ENCODE results near the gene LARGE1.

Gene LARGE1

DNA sequence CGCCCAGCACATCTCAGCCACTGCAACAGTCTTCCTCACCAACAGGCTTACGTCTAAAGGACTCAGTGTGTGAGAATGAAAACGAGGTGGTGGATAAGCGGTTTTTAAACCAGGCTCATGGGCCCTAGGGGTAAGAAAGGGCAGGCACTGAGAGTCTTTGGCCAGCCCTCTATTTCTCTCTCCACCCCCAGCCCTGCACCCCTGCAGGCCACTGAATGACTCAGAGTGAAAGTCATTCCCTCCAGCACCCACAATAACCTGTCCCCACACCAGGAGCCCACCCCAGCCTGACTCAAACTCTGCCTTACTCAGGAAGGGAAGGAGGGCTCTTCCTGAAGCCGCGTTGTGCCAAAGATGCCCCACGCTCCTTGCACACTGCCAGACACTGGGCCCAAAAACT, 72.0 kb downstream of the LARGE1 start:
- Histone ChIP-seq H3K27me3 (ENCODE audit: insufficient read depth, low read length, poor library complexity, severe bottlenecking) (no peaks in the 10 kb centered on the region), H3K79me2 (ENCODE audit: insufficient read depth, low read length) (no peaks in the 10 kb centered on the region), H4K20me1 (ENCODE audit: insufficient read depth, low read length, poor library complexity, severe bottlenecking) (no peaks in the 10 kb centered on the region), H3K9me3 (ENCODE audit: insufficient read depth, low read depth, low read length) (peaks cover 3% of the 10 kb centered on the region; the same call in 1 of the 2 replicates), H3K36me3 (ENCODE audit: insufficient read depth, low read length) (no peaks in the 10 kb centered on the region), H2AFZ (ENCODE audit: low read length) (no peak overlapping the region), H3K4me1 (ENCODE audit: insufficient read depth, low read length, poor library complexity, severe bottlenecking) (no peaks in the 10 kb centered on the region), H3K4me2 (ENCODE audit: low read depth, low read length, poor library complexity, severe bottlenecking) (no peak overlapping the region), H3K9ac (ENCODE audit: low read depth, low read length, poor library complexity, severe bottlenecking) (no peak overlapping the region), H3K4me3 (ENCODE audit: low read length, poor library complexity, severe bottlenecking) (no peak overlapping the region), H3F3A (ENCODE audit: low read depth) (no peaks in the 10 kb centered on the region), H3K9me2 (replicated peaks; ENCODE audit: low read depth, low read length) (no peaks in the 10 kb centered on the region)
- TF ChIP-seq EZH2phosphoT487 (IDR thresholded peaks at IDR 0.05; ENCODE audit: borderline replicate concordance), result no peak
- TF ChIP-seq, protein P1, sequence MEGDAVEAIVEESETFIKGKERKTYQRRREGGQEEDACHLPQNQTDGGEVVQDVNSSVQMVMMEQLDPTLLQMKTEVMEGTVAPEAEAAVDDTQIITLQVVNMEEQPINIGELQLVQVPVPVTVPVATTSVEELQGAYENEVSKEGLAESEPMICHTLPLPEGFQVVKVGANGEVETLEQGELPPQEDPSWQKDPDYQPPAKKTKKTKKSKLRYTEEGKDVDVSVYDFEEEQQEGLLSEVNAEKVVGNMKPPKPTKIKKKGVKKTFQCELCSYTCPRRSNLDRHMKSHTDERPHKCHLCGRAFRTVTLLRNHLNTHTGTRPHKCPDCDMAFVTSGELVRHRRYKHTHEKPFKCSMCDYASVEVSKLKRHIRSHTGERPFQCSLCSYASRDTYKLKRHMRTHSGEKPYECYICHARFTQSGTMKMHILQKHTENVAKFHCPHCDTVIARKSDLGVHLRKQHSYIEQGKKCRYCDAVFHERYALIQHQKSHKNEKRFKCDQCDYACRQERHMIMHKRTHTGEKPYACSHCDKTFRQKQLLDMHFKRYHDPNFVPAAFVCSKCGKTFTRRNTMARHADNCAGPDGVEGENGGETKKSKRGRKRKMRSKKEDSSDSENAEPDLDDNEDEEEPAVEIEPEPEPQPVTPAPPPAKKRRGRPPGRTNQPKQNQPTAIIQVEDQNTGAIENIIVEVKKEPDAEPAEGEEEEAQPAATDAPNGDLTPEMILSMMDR (conservative IDR thresholded peaks at IDR 0.05; ENCODE audit: low read length), result no peak

GRCh38 chr22:33844273-33844672, 76.0 kb downstream of the LARGE1 start:
- H3F3A ChIP-seq (ENCODE audit: low read depth), result no peaks in the 10 kb centered on the region
- no peaks in the 10 kb centered on the region for H3K27me3 ChIP-seq (ENCODE audit: insufficient read depth, low read length, poor library complexity, severe bottlenecking)
- no peaks in the 10 kb centered on the region for H4K20me1 ChIP-seq (ENCODE audit: insufficient read depth, low read length, poor library complexity, severe bottlenecking)
- no peak overlapping the region for H2AFZ ChIP-seq (ENCODE audit: low read length)
- no peak overlapping the region for H3K4me3 ChIP-seq (ENCODE audit: low read length, poor library complexity, severe bottlenecking)
- H3K36me3 ChIP-seq (ENCODE audit: insufficient read depth, low read length), result no peaks in the 10 kb centered on the region
- no peaks in the 10 kb centered on the region; the same call in 1 of the 2 replicates for H3K9me3 ChIP-seq (ENCODE audit: insufficient read depth, low read depth, low read length)
- TF ChIP-seq, protein P1 (conservative IDR thresholded peaks at IDR 0.05; ENCODE audit: low read length), result no peak
- TF ChIP-seq EZH2phosphoT487 (IDR thresholded peaks at IDR 0.05; ENCODE audit: borderline replicate concordance), result no peak
- H3K4me2 ChIP-seq (ENCODE audit: low read depth, low read length, poor library complexity, severe bottlenecking), result no peak overlapping the region
- H3K9ac ChIP-seq (ENCODE audit: low read depth, low read length, poor library complexity, severe bottlenecking), result no peak overlapping the region
- H3K4me1 ChIP-seq (ENCODE audit: insufficient read depth, low read length, poor library complexity, severe bottlenecking), result no peaks in the 10 kb centered on the region
- H3K79me2 ChIP-seq (ENCODE audit: insufficient read depth, low read length), result no peaks in the 10 kb centered on the region
- H3K9me2 ChIP-seq (replicated peaks; ENCODE audit: low read depth, low read length), result no peaks in the 10 kb centered on the region

- Histone ChIP-seq H3K9me3 (ENCODE audit: insufficient read depth, low read depth, low read length) (no peaks in the 10 kb centered on the region; the same call in 1 of the 2 replicates), H3K27me3 (ENCODE audit: insufficient read depth, low read length, poor library complexity, severe bottlenecking) (no peaks in the 10 kb centered on the region), H2AFZ (ENCODE audit: low read length) (no peak overlapping the region), H3K36me3 (ENCODE audit: insufficient read depth, low read length) (no peaks in the 10 kb centered on the region), H3F3A (ENCODE audit: low read depth) (no peaks in the 10 kb centered on the region), H3K4me1 (ENCODE audit: insufficient read depth, low read length, poor library complexity, severe bottlenecking) (no peaks in the 10 kb centered on the region), H3K9me2 (replicated peaks; ENCODE audit: low read depth, low read length) (no peaks in the 10 kb centered on the region), H4K20me1 (ENCODE audit: insufficient read depth, low read length, poor library complexity, severe bottlenecking) (no peaks in the 10 kb centered on the region), H3K79me2 (ENCODE audit: insufficient read depth, low read length) (no peaks in the 10 kb centered on the region), H3K9ac (ENCODE audit: low read depth, low read length, poor library complexity, severe bottlenecking) (no peak overlapping the region), H3K4me2 (ENCODE audit: low read depth, low read length, poor library complexity, severe bottlenecking) (no peak overlapping the region), H3K4me3 (ENCODE audit: low read length, poor library complexity, severe bottlenecking) (no peak overlapping the region)
- TF ChIP-seq, protein P1 (conservative IDR thresholded peaks at IDR 0.05; ENCODE audit: low read length), result no peak
- no peak for TF ChIP-seq EZH2phosphoT487 (IDR thresholded peaks at IDR 0.05; ENCODE audit: borderline replicate concordance)
Observed at GRCh38 chr22:33842421-33843094, 77.7 kb downstream of the LARGE1 start.
